A549 (cell line): ENCODE measurements around the gene MMP24.

Experiments used
- CBX2 ChIP-seq: fragments of 200-600 bp; sonication (generic); IDR thresholded peaks from 2 replicates; pipeline ENCODE4 v1.6.1; 2016; ENCODE audit warnings: low read depth, mild to moderate bottlenecking, borderline replicate concordance
- CEBPB ChIP-seq, 2 experiments: fragments of >200 bp in 1 of 2; sonication (Bioruptor Twin) in 1 of 2; formaldehyde crosslinking in 1 of 2; IDR thresholded peaks; 2 replicates each; pipeline ENCODE4 v1.6.1; 2012 to 2016
- CTCF ChIP-seq: fragments of >200 bp; sonication (Bioruptor Twin); formaldehyde crosslinking; IDR thresholded peaks from 3 replicates; pipeline ENCODE4 v1.5.1; 2016
- EP300 ChIP-seq, 2 experiments: fragments of >200 bp; sonication (Bioruptor Twin); formaldehyde crosslinking; IDR thresholded peaks; 2 replicates in 1 of 2; 3 replicates in 1 of 2; pipeline ENCODE4 v1.6.1; 2016 to 2017
- ESRRA ChIP-seq: fragments of 150-350 bp; IDR thresholded peaks from 2 replicates; pipeline ENCODE4 v1.6.1; 2014; ENCODE audit warnings: mild to moderate bottlenecking, low read length, borderline replicate concordance
- JUNB ChIP-seq: fragments of >200 bp; sonication (Bioruptor Twin); formaldehyde crosslinking; IDR thresholded peaks from 2 replicates; pipeline ENCODE4 v1.6.1; 2016
- MAX ChIP-seq: IDR thresholded peaks from 2 replicates; pipeline ENCODE4 v1.6.1; 2012
- MAZ ChIP-seq: fragments of 150-350 bp; IDR thresholded peaks from 2 replicates; pipeline ENCODE4 v1.6.1; 2014; ENCODE audit warnings: antibody characterized with exemption, low read depth, low read length, borderline replicate concordance
- NR3C1 ChIP-seq: fragments of >200 bp; sonication (Bioruptor Twin); formaldehyde crosslinking; IDR thresholded peaks from 3 replicates; pipeline ENCODE4 v1.6.1; 2017
- POLR2A ChIP-seq: IDR thresholded peaks from 2 replicates; pipeline ENCODE4 v1.6.1; 2012; ENCODE audit warnings: mild to moderate bottlenecking, low read length
- POLR2AphosphoS2 ChIP-seq: conservative IDR thresholded peaks from 2 replicates; pipeline ENCODE4 v1.6.1; 2012; ENCODE audit warnings: low read length, improper control_type of control experiment, inconsistent platforms
- SMC3 ChIP-seq: fragments of >200 bp; sonication (Bioruptor Twin); formaldehyde crosslinking; IDR thresholded peaks from 3 replicates; pipeline ENCODE4 v1.6.1; 2018; ENCODE audit warnings: inconsistent platforms
- SREBF2 ChIP-seq: fragments of 450-650 bp; IDR thresholded peaks from 2 replicates; pipeline ENCODE4 v1.6.1; 2014; ENCODE audit warnings: mild to moderate bottlenecking, moderate library complexity

GRCh38 chr20:35199740-35200139, 26.8 kb upstream of the MMP24 start:
- TF ChIP-seq EP300 (IDR thresholded peaks at IDR 0.05): no peak
- no peak for TF ChIP-seq NR3C1
- no peak for TF ChIP-seq SREBF2
- no peak for TF ChIP-seq ESRRA
- no peak for TF ChIP-seq SMC3
- TF ChIP-seq CTCF: no peak
- no peak for TF ChIP-seq POLR2A
- no peak for TF ChIP-seq MAX
- TF ChIP-seq POLR2AphosphoS2: no peak
- no peak for TF ChIP-seq CBX2
- no peak for TF ChIP-seq JUNB
- no peak for TF ChIP-seq MAZ
- no peak for TF ChIP-seq CEBPB (IDR thresholded peaks at IDR 0.05)
